Stomach (tissue), 4 donors: ENCODE measurements around the gene ABTB2.

Experiments used
- POLR2A ChIP-seq, 4 donors: fragments of 450-650 bp; IDR thresholded peaks; one replicate each; pipeline ENCODE4 v1.6.1; 2016; ENCODE audit warnings: antibody characterized with exemption in 4 of 4, control low read depth in 2 of 4, mild to moderate bottlenecking in 1 of 4, moderate library complexity in 1 of 4
- POLR2AphosphoS5 ChIP-seq, 3 donors: sonication (generic); formaldehyde crosslinking; IDR thresholded peaks; one replicate each; pipeline ENCODE4 v1.6.1; 2016; ENCODE audit warnings: antibody characterized with exemption in 3 of 3
- TF ChIP-seq, protein P1 (sequence below), 7 experiments: fragments of 450-650 bp in 4 of 7; fragments of 200-600 bp in 3 of 7; sonication (generic) in 3 of 7; IDR thresholded peaks; one replicate each; pipeline ENCODE4 v1.5.1; 2016 to 2019; ENCODE audit warnings: antibody characterized with exemption in 7 of 7, control low read depth in 2 of 7, mild to moderate bottlenecking in 1 of 7

DNA sequence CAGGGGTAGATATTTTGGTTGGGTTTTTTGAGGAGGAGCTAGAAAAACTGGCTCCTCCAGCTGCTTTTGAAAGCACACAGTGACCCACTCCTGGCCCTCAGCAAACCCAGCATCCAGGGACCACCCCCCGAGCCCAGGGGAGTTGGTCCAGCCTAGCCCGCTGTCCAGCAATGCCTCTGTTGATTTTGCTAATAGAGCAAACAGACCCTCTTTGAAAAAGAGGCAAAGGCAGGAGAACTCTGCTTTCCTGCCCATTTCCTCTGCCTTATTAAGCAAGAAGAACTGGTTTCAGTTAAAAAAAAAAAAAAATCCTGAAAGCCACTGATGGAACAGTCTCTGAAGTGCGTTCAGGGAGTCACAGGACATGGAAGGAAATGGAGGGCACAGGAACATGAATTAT, 25.3 kb downstream of the ABTB2 start:
- TF ChIP-seq, protein P1, sequence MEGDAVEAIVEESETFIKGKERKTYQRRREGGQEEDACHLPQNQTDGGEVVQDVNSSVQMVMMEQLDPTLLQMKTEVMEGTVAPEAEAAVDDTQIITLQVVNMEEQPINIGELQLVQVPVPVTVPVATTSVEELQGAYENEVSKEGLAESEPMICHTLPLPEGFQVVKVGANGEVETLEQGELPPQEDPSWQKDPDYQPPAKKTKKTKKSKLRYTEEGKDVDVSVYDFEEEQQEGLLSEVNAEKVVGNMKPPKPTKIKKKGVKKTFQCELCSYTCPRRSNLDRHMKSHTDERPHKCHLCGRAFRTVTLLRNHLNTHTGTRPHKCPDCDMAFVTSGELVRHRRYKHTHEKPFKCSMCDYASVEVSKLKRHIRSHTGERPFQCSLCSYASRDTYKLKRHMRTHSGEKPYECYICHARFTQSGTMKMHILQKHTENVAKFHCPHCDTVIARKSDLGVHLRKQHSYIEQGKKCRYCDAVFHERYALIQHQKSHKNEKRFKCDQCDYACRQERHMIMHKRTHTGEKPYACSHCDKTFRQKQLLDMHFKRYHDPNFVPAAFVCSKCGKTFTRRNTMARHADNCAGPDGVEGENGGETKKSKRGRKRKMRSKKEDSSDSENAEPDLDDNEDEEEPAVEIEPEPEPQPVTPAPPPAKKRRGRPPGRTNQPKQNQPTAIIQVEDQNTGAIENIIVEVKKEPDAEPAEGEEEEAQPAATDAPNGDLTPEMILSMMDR (IDR thresholded peaks at IDR 0.05): no peak
- TF ChIP-seq POLR2AphosphoS5 (IDR thresholded peaks at IDR 0.05) (no peak), POLR2A (IDR thresholded peaks at IDR 0.05) (no peak)
